Left cardiac atrium (tissue), 4 donors: ENCODE results near the gene DUS2. TPM values are rescaled to one million over a fixed set of nuclear protein-coding genes. Genes with fewer than 3 reads are reported as not detected.
"Not testable (repeated sequence)": the region's sequence is repeated elsewhere in the genome, so short reads cannot be mapped to it uniquely, and the experiment has no call there.

Source experiments
- ATAC-seq, 2 donors: fragments of 200-7000 bp; cut with Tn5 transposase; one replicate each; pipeline ENCODE4 v1.9.1; 2020; ENCODE audit warnings: mild to moderate bottlenecking in 2 of 2, moderate library complexity in 2 of 2
- DNase-seq: peaks from one replicate; pipeline ENCODE4 v3.0.0-alpha.2; 2020
- intact Hi-C, 2 donors: fragments of 100-400 bp; cut with DNase I; formaldehyde crosslinking; loops; one replicate each; pipeline versions ENCODE4 v1.14.1 to v1.15.1; 2022 to 2023
- total RNA-seq, 2 donors: library from RNA; stranded (reverse); fragmentation: NEBNext Ultra II Directional; extraction: Animal tissue kit (Norgen Biotek cat#: 25700); gene quantifications; one replicate each; pipeline ENCODE4 v1.2.1, GENCODE V29; 2021
- donor health status: DM: no; HTN: yes; CAD: no.
- donor health status: DM: no; HTN: yes; CAD: no; lungs with severe emphysema.
- donor health status: DM: yes; HTN: yes; CAD: no.
- donor health status: Dilated cardiomyopathy.

Gene DUS2
- total RNA-seq, 2 donors from 2014 or later = 6.9 to 7.2 TPM

DNA sequence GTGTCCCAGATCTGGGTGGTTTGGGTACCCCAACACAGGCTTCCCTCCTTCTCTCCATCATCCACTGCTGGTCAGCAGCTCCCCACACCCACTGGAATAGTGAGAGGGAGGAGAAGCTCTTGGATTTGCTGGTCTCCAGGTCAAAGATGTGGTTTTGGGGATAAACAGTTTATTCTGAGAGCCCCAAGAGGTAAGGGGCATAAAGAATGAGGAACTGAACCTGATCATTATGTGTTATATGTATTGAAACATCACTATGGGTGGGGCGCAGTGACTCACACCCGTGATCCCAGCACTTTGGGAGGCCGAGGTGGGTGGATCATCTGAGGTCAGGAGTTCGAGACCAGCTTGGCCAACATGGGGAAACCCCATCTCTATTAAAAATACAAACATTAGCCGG lies 27.7 kb upstream of the DUS2 start:
- intact Hi-C loops = no loop called here
- DNase-seq (no peak), ATAC-seq (no peak)

DNA sequence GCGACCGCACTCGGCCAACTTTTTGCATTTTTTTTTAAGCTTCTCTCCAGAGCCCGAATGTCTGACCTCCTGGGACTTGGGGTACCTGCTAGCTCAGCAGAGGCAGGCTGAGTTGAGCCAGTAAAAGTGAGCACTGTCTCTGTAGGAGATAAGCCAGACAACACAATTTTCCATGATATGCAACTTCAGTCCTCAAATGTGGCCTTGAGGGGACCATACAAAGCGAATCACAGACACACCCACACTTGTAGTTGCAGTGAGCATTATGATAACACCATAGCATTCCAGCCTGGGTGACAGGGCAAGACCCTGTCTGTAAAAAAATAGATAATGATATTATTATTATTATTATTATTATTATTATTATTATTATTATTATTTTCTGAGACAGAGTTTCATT lies 26.4 kb upstream of the DUS2 start:
- DNase-seq (no peak), ATAC-seq (no peak)
- intact Hi-C loops = no loop called here

DNA sequence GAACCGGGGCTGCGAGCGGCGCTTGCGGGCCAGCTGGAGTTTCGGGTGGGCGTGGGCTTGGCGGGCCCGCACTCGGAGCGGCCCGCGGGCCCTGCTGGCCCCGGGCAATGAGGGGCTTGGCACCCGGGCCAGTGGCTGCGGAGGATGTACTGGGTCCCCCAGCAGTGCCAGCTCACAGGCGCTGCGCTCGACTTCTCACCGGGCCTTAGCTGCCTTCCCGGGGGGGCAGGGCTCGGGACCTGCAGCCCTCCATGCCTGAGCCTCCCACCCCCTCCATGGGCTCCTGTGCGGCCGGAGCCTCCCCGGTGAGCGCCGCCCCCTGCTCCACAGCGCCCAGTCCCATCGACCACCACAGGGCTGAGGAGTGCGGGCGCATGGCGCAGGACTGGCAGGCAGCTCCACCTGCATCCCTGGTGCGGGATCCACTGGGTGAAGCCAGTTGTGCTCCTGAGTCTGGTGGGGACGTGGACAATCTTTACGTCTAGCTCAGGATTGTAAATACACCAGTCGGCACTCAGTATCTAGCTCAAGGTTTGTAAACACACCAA lies 24.8 kb upstream of the DUS2 start:
- intact Hi-C loops, DNase-seq, ATAC-seq: not testable (repeated sequence)

DNA sequence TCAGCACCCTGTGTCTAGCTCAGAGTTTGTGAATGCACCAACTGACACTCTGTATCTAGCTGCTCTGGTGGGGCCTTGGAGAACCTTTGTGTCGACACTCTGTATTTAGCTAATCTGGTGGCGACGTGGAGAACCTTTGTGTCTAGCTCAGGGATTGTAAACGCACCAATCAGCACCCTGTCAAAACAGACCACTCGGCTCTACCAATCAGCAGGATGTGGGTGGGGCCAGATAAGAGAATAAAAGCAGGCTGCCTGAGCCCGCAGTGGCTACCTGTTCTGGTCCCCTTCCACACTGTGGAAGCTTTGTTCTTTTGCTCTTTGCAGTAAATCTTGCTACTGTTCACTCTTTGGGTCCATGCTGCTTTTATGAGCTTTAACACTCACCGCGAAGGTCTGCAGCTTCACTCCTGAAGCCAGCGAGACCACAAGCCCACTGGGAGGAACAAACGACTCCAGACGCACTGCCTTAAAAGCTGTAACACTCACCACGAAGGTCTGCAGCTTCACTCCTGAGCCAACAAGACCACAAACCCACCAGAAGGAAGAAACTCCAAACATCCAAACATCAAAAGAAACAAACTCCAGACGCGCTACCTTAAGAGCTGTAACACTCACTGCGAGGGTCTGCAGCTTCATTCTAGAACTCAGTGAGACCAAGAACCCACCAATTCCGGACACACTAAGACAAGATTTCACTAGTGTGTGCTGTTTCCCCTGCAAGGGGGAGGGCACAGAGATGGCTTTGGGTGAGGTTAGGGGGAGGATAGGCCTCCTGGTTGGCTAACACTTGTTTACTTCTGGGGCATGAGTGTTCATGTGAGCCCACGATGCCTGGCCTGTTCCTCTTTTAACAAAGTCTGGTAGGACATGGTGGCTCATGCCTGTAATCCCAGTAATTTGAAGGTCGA lies 24.1 kb upstream of the DUS2 start, which contains the start of gene DPEP2:
Gene DPEP2, minus strand, starts transcription at position 706 of the 910 bp plus-strand sequence. CDS start 6,272 bp downstream, outside the sequence.
- intact Hi-C loops, DNase-seq: not testable (repeated sequence)

DNA sequence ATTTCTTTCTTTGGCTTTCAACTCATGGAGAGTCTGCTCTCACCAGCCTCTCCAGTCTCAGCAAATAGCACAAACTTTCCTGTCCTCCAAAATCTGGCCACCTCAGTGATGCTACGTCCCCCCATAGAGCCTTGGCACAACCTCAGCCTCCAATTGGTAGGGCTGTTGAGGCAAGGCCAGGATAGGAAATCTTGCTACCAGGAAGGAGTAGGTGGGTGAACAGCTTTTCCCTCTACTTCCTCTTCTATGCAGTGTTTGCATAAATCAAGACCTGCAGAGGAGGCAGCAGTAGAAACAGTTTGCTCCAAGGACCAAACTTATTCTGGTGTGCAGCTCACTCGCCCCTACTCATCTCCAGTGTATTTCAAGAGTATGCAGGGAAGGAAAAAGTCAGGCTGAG lies 23.1 kb upstream of the DUS2 start:
- no peak for DNase-seq

More for the DNA sequence above, 24.1 kb upstream of the DUS2 start, which contains the start of gene DPEP2:
- peak; percentile 55 to 80 for ATAC-seq

DNA sequence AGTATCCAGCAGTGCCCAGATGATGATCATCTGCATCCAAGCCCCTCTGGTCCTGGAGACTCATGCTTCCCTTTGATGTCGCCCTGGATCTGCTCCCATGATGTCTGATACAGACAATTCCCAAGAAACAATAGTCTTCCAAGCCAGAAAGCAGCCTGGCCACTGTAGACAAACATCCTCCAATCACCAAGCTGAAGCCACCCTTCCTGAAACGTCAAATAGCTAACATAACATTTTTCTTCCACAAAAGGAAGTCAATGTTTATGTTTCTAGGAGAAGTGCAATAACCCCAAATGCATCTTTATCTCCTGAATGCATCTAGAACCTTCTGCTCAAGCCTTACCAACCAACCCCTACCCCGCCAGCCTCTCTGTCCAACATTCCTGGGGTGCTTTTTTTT lies 22.6 kb upstream of the DUS2 start:
- peak in 1 of 2 donors; percentile 70 for ATAC-seq

More for the DNA sequence above, 23.1 kb upstream of the DUS2 start:
- intact Hi-C loops = no loop called here
- ATAC-seq = peak in 1 of 2 donors; percentile 54

DNA sequence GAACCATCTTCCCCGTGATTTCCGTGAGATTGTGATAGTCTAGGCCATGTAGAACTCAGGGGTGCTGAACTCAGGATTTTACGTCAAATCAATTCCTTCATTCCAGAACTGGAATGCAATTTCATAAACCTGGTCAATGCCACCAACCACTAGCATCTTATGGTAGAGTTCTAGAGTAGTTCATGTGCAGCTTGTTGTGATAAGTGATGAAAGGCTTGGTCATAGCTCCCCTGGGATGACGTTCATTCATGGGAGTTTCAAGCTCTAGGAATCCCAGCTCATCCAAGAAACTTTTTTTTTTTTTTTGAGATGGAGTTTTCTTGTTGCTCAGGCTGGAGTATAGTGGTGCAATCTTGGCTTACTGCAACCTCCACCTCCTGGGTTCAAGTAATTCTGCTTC lies 20.1 kb upstream of the DUS2 start:
- DNase-seq (no peak), ATAC-seq (no peak)
- intact Hi-C loops = no loop called here

More for the DNA sequence above, 22.6 kb upstream of the DUS2 start:
- DNase-seq = peak; percentile 46
- intact Hi-C loops = no loop called here

DNA sequence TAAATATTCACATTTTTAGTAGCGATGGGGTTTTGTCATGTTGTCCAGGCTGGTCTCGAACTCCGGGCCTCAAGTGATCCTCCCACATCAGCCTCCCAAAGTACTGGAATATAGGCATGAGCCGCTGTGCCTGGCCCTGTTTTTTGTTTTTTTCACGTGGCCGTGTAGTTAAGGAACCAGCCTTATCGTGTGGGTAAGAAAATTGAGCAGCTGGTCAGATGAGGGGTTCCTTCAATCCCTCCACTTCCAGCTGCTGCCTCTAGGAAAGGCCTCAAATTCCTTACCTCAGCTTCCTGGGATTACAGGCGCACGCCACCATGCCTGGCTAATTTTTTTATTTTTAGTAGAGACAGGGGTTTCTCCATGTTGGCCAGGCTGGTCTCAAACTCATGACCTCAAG lies 17.9 kb upstream of the DUS2 start:
- DNase-seq = no peak
- intact Hi-C loops = no loop called here
- ATAC-seq = no peak

DNA sequence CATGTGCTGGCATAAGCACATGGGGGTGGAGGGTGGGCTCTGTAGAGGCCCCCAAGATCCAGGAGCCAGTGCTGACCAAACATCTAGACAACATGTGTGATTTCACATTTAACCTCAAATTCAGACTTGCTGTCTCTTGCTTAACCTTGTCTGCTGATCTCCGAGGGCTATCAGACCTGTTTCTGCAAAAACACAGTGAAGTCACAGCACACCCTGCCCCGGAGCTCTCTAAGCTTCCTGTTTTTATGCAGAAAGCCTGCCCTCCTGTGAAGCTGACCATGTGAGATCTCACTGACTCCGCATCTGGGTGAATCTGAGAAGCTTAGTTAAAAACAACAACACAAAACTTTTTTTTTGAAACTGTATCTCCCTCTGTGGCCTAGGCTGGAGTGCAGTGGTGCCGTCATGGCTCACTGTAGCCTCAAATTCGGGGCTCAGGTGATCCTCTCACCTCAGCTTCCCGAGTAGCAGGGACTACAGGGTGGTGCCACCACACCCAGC lies 17.2 kb upstream of the DUS2 start:
- ATAC-seq (peak; percentile 80 to 87), DNase-seq (no peak)
- intact Hi-C loops = no loop called here

DNA sequence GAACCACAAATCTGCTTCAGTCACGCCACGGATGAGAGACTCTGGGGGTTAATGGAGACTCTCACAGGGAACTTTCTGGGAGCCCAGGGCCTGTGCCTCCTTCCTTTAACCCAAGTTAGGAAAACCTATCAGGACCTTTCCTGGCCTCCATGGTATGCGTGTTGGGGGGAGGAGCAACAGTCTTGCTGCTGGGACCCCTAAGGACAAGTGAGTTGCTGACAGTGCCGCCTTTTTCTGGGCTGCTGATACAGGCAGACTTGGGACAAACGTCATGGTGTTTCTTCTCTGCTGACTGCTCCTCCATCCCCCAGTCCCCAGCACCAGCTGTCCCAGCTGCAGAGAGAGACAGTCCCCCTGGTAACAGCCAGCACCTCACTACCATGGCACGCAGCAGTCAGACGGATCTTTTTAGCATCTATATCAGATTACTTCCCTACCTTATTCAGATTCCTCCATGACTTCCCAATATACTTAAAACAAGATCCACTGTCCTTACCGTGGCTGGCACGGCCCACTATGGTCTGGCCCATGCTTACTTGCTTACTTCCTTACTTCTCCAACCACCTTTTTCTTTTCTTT lies 13.8 kb upstream of the DUS2 start:
- intact Hi-C loops = no loop called here
- DNase-seq = no peak

DNA sequence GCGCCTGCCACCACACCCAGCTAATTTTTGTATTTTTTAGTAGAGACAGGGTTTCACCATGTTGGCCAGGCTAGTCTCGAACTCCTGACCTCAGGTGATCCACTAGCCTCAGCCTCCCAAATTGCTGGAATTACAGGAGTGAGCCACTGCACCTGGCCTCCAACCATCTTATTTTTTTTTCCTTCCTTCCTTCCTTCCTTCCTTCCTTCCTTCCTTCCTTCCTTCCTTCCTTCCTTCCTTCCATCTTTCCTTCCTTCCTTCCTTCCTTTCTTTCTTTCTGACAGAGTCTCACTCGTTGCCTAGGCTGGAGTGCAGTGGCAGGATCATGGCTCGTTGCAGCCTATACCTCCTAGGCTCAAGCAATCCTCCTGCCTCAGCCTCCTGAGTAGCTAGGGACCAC lies 13.2 kb upstream of the DUS2 start:
- ATAC-seq = not testable (repeated sequence)

More for the DNA sequence above, 13.8 kb upstream of the DUS2 start:
- ATAC-seq = no peak

DNA sequence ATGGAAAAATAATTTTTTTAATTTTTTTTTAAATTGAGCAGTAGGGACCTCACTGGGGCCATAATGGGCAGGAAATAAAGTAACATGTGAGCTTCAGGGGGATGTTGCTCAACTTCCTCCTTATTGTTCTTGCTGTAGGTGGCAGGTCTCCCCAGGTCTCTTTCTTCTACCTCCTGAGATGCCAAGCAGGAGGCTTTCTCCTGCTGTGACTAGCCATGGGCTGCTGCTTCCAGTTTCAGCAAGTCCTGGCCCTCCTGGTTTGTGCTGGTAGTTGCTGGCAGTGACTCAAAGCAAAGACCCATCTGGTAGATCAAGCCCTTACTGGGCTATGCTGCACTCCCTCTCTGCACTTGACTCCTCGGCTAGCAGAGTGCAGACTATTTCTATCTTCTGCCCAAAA lies 9.6 kb upstream of the DUS2 start:
- DNase-seq (no peak), ATAC-seq (no peak)
- intact Hi-C loops = no loop called here

More for the DNA sequence above, 13.2 kb upstream of the DUS2 start:
- DNase-seq, intact Hi-C loops: not testable (repeated sequence)

DNA sequence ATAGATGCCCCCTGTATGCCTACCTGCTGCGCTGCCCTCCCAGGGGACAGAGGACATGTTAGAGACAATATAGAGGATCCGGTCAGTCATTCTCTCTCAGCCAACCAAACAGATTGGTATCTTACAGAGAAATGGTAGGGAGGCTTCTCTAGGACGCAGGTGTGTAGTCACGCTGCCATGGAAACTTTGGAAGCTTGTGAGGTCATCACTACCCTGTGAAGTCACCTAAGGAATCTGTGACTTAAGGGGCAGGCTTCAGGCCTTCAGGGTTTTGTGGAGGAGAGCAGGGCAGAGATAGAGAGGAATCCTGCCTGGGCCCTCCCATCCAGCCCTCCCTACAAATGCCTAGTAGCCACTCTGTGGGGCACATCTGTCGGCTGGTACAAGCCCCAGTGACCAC lies 7.4 kb upstream of the DUS2 start, which contains the start of gene DPEP2NB:
Gene DPEP2NB, minus strand, starts transcription at position 231 of the 400 bp plus-strand sequence. Its CDS starts 141 bp downstream, at position 90.
- DNase-seq (no peak), ATAC-seq (no peak)
- intact Hi-C loops = no loop called here

DNA sequence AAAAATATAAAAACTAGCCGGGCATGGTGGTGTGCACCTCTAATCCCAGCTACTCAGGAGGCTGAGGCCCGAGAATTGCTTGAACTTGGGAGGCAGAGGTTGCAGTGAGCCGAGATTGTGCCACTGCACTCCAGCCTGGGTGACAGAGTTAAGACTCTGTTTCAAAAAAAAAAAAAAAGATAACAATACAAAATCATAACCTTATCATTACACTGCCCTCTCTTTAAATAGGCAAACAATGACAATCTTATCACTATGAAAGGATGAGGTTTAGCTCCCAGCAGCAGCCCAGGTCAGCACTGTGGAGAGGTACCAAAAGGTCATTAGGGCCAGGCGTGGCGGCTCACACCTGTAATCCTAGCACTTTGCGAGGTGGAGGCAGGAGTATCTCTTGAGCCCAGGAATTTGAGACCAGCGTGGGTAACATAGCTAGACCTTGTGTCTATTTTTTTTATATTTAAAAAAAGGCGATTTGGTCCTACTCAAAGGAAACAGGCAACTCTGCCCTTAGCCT lies 3.9 kb upstream of the DUS2 start:
- DNase-seq (no peak), ATAC-seq (no peak)
- intact Hi-C loops = no loop called here

DNA sequence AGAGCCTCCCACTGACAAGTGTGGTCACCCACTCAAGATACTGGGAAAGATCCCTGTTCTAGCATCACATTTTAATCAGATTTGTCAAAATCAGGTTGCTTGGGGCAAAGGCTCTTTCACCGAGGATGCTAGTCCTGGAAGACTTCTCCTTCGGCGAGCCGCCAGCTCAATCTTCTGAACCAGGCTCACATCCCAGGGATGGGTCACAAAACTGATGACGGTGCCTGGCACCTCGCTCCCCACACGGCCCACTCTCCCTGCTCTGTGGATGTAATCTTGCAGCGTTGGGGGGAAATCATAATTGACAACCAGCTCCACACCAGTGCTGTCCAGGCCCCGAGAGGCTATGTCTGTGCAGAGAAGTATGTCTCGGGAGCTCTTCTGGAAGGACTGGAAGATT lies 1.6 kb upstream of the DUS2 start:
- intact Hi-C loops = no loop called here
- ATAC-seq = no peak
- DNase-seq = no peak

DNA sequence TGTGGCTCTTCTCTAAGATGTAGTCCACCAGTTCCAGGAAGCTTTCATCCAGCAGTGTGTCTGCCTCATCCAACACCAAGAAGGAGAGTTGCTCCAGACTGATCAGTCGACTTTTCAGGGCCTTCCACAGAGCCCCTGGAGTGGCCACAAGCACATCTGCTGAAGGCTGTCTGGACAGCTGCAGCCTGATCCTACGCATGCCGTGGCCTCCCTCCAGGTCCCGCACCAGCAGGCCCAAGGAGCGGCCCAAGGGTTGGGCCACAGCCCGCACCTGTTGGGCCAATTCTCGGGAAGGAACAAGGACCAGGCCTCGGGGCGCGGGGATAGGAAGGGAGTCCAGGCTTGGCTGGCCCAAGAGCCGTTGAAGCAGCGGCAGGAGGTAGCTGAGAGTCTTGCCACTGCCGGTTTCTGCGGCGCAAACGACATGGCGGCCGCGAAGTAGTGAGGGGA lies 781 bp upstream of the DUS2 start:
- no peak for DNase-seq
- peak in 1 of 2 donors; percentile 4 for ATAC-seq

DNA sequence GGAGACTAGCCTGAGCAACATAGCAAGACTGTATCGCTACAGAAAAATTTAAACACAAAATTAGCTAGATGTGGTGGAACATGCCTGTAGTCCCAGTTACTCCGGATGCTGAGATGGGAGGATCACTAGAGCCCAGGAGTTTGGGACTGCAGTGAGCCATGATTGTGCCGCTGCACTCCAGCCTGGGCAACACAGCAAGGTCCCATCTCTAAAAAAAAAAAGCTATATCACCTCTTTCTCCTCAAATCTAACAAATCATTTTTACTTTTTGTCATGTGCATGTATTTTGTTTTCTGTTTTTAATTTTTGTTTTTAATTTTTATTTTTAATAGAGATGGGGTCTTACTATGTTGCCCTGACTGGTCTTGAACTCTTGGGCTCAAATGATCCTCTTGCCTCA lies 5.9 kb downstream of the DUS2 start:
- DNase-seq (no peak), ATAC-seq (no peak)
- intact Hi-C loops = no loop called here

More for the DNA sequence above, 781 bp upstream of the DUS2 start:
- intact Hi-C loops = no loop called here

DNA sequence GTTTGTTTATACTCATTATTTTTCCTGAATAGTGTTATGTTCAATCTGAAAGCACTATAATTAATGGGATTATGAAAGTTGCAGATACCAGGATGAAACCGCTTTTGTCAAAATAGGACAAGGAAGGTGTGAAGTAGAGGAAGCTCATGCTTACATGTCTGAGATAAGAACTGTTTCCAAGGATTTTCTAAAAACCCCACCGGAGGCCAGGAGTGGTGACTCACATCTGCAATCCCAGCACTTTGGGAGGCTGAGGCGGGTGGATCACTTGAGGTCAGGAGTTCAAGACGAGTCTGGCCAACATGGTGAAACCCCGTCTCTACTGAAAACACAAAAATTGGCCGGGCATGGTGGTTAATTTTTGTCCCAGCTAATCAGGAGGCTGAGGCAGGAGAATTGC lies 7.0 kb downstream of the DUS2 start:
- intact Hi-C loops = not testable (repeated sequence)
- DNase-seq (peak; percentile 42), ATAC-seq (peak in 1 of 2 donors; percentile 70)

DNA sequence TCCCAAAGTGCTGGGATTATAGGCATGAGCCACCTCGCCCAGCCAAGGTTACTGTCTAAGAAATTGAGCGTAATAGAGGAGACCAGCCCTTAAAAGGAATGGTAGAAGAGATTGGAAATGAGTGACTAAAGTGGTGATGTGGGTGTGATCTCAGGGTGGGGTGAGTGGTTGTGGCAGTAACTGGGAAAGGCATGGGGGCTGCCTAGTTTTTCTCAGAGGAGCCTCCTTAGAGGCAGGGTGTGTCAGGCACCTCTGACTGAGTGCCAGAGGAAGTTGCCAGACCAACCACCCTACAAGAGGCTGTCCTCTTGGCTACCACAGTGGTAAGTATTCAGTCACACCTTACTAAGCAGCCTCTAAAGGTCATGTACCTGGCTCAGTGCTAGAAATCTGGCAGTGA lies 8.9 kb downstream of the DUS2 start:
- DNase-seq (no peak), ATAC-seq (peak in 1 of 2 donors; percentile 24)
- intact Hi-C loops = no loop called here
